ENCODE measurements around the gene BCL2. TPM values are rescaled to one million over a fixed set of nuclear protein-coding genes. Genes with fewer than 3 reads are reported as not detected.

The BCL2 gene
- total RNA-seq, 1 donor from 2014 or later, result 20.5 TPM

DNA sequence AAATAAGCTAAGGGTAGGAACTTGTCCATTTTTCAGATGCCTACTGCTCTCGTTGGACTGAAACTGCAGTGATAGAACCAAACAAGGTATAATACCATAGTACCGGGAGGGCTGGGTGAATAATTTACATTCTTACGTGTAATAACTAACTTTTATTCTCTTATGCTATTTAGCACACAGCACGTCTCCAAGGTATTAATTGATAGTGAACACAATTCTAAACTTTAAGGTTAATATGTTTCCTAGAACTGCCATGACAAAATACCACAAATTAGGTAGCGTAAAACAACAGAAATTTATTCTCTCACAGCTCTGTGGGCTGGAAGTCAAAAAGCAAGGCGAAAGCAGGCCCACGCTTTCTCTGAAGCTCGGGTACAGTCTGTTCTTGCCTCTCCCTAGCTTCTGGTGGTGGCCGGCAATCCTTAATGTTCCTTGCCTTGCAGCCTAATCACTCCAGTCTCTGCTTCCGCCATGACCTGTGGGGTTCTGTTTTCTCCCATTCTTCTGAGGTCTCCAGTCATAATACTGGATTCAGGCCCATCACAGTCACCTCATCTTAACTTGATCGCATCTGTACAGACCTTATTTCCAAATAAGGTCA lies 5.6 kb upstream of the BCL2 start:
- Histone ChIP-seq H3K36me3 (no peaks in the 10 kb centered on the region), H3K9me3 (no peaks in the 10 kb centered on the region), H3K4me1 (peaks cover 0 to 6% of the 10 kb centered on the region in 2 donors), H3K27me3 (no peaks in the 10 kb centered on the region), H3K4me3 (no peak overlapping the region), H3K27ac (no peak overlapping the region)
- no peak for DNase-seq (ENCODE audit: low spot score in 2 of 2)
- intact Hi-C loops (cut with DNase I), result loop anchor here (10.0 kb wide), 1 partner anchor 610 kb away; the partner anchor contains the start of gene PHLPP1
- TF ChIP-seq, protein P1, sequence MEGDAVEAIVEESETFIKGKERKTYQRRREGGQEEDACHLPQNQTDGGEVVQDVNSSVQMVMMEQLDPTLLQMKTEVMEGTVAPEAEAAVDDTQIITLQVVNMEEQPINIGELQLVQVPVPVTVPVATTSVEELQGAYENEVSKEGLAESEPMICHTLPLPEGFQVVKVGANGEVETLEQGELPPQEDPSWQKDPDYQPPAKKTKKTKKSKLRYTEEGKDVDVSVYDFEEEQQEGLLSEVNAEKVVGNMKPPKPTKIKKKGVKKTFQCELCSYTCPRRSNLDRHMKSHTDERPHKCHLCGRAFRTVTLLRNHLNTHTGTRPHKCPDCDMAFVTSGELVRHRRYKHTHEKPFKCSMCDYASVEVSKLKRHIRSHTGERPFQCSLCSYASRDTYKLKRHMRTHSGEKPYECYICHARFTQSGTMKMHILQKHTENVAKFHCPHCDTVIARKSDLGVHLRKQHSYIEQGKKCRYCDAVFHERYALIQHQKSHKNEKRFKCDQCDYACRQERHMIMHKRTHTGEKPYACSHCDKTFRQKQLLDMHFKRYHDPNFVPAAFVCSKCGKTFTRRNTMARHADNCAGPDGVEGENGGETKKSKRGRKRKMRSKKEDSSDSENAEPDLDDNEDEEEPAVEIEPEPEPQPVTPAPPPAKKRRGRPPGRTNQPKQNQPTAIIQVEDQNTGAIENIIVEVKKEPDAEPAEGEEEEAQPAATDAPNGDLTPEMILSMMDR (IDR thresholded peaks at IDR 0.05), result no peak

- H3K9me3 ChIP-seq, result no peaks in the 10 kb centered on the region
- TF ChIP-seq, protein P1 (IDR thresholded peaks at IDR 0.05), result peak; percentile 77 to 78 (median 78)
- no peaks in the 10 kb centered on the region for H3K36me3 ChIP-seq
- H3K27ac ChIP-seq, result peak overlapping the region; percentile 87 to 95
- DNase-seq (ENCODE audit: low spot score in 2 of 2), result peak in 1 of 2 donors; percentile 73
- H3K4me1 ChIP-seq, result peaks cover 0 to 6% of the 10 kb centered on the region in 2 donors
- peak overlapping the region in 1 of 2 donors; percentile 12 for H3K4me3 ChIP-seq
- no peaks in the 10 kb centered on the region for H3K27me3 ChIP-seq
- intact Hi-C loops (cut with DNase I), result loop anchor here (1.0 to 10.0 kb wide), 5 partner anchors 99 to 608 kb away; partner anchors contain the start of genes PHLPP1 and VPS4B
Measured at GRCh38 chr18:63322908-63323634, 3.5 kb upstream of the BCL2 start.

GRCh38 chr18:63322206-63322605 lies 2.6 kb upstream of the BCL2 start:
- Histone ChIP-seq H3K27ac (peak overlapping the region; percentile 87 to 95), H3K27me3 (no peaks in the 10 kb centered on the region), H3K4me3 (peak overlapping the region in 1 of 2 donors; percentile 12), H3K9me3 (no peaks in the 10 kb centered on the region), H3K4me1 (peaks cover under 1 to 6% of the 10 kb centered on the region in 2 donors), H3K36me3 (no peaks in the 10 kb centered on the region)
- TF ChIP-seq, protein P1 (IDR thresholded peaks at IDR 0.05), result no peak
- DNase-seq (ENCODE audit: low spot score in 2 of 2), result no peak
- intact Hi-C loops (cut with DNase I), result loop anchor here (1.0 to 10.0 kb wide), 4 partner anchors 100 to 607 kb away; partner anchors contain the start of genes PHLPP1 and VPS4B

DNA sequence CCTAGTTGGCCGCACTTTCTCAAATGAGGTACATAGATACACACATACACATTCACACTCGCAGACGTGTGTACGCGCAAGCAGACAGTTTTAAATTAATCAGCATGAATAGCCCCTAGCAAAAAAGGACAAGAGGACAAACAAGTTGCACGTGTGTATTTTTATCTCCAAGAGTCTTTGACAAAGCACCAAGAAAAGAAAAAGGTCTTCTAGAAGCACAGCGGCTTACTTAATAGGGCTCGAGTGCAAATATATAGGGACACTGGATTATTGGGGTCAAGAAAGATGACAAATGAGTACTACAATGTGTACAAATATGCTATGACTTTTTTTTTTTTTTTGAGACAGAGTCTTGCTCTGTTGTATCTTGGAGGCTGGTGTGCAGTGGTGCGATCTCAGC lies 1.7 kb upstream of the BCL2 start:
- no peaks in the 10 kb centered on the region for H3K27me3 ChIP-seq
- H3K4me3 ChIP-seq, result peak overlapping the region in 1 of 2 donors; percentile 68
- H3K9me3 ChIP-seq, result no peaks in the 10 kb centered on the region
- TF ChIP-seq, protein P1 (IDR thresholded peaks at IDR 0.05), result no peak
- peaks cover 3 to 6% of the 10 kb centered on the region in 2 donors for H3K4me1 ChIP-seq
- peak overlapping the region; percentile 87 to 95 for H3K27ac ChIP-seq
- no peaks in the 10 kb centered on the region for H3K36me3 ChIP-seq
- no peak for DNase-seq (ENCODE audit: low spot score in 2 of 2)
- intact Hi-C loops (cut with DNase I), result loop anchor here (2.0 to 10.0 kb wide), 3 partner anchors 46 to 606 kb away; partner anchors contain the start of genes KDSR, PHLPP1 and VPS4B

DNA sequence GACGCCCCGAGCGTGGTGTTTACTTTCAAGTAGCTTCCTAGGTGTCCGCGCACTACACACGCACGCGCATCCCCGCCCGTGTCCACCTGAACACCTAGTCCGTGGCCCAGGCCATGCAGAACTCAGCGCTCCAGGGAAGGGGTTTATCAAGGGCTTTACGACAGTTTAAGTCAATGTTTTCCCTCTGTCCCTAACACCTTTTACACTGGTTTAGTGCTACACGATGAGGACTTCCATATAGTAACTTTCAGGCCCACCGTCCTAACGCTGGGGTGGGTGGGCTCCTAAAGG lies 1.4 kb upstream of the BCL2 start:
- no peak for DNase-seq (ENCODE audit: low spot score in 2 of 2)
- Histone ChIP-seq H3K9me3 (no peaks in the 10 kb centered on the region), H3K4me3 (peak overlapping the region; percentile 54 to 68), H3K36me3 (no peaks in the 10 kb centered on the region), H3K4me1 (peaks cover 3 to 6% of the 10 kb centered on the region in 2 donors), H3K27ac (peak overlapping the region; percentile 87 to 95), H3K27me3 (no peaks in the 10 kb centered on the region)
- TF ChIP-seq, protein P1 (IDR thresholded peaks at IDR 0.05), result no peak
- intact Hi-C loops (cut with DNase I), result loop anchor here (1.0 to 10.0 kb wide), 4 partner anchors 46 to 606 kb away; partner anchors contain the start of genes KDSR, PHLPP1 and VPS4B

Data from ascending aorta (tissue), 2 donors.